ENCODE results near the gene PRICKLE2. TPM values are rescaled to one million over a fixed set of nuclear protein-coding genes. Genes with fewer than 3 reads are reported as not detected.

The PRICKLE2 gene
- total RNA-seq, 2 donors from 2014 or later, result 23.4 to 41.5 TPM

- Histone ChIP-seq H3K9me3 (no peaks in the 10 kb centered on the region), H3K36me3 (replicated peaks in 1 of 2; ENCODE audit: insufficient read depth in 1 of 2, low read depth in 2 of 2) (no peaks in the 10 kb centered on the region), H3K27me3 (no peaks in the 10 kb centered on the region), H3K4me3 (no peak overlapping the region), H3K4me1 (peaks cover 9% of the 10 kb centered on the region), H3K27ac (peak overlapping the region in 3 of 4 donors; percentile 73 to 81 (median 76))
- no peak for TF ChIP-seq POLR2A (IDR thresholded peaks at IDR 0.05)
- TF ChIP-seq, protein P1, sequence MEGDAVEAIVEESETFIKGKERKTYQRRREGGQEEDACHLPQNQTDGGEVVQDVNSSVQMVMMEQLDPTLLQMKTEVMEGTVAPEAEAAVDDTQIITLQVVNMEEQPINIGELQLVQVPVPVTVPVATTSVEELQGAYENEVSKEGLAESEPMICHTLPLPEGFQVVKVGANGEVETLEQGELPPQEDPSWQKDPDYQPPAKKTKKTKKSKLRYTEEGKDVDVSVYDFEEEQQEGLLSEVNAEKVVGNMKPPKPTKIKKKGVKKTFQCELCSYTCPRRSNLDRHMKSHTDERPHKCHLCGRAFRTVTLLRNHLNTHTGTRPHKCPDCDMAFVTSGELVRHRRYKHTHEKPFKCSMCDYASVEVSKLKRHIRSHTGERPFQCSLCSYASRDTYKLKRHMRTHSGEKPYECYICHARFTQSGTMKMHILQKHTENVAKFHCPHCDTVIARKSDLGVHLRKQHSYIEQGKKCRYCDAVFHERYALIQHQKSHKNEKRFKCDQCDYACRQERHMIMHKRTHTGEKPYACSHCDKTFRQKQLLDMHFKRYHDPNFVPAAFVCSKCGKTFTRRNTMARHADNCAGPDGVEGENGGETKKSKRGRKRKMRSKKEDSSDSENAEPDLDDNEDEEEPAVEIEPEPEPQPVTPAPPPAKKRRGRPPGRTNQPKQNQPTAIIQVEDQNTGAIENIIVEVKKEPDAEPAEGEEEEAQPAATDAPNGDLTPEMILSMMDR (IDR thresholded peaks at IDR 0.05), result no peak
- DNase-seq, result peak in 1 of 4 donors; percentile 19
- ATAC-seq, result peak; percentile 57
- intact Hi-C loops (cut with DNase I), result no loop called here
- 67 to 72% methylated on average over 11 of the region's 11 CpGs for WGBS, 2 donors
Measured at GRCh38 chr3:64214381-64215018, 10.8 kb downstream of the PRICKLE2 start.

DNA sequence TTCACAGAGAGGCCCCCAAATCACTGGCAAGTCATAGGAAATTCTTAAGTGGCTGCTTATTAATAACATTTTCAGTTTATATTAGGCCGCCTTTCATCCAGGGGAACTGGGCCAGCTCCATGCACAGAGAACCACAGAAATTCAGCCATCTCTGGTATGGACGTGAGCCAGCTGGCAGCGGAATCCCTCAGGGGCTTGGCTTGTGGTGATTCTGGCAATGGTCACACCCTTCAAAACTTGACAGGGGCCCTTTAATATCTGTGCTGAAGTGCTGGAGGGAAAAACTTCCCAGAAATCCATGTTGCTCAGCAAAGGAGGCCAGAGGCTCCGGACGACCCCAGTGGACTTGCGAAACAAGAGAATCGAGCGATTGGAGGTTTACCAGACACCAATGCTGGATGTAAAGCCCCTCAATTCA is 11.3 kb downstream of the PRICKLE2 start:
- intact Hi-C loops (cut with DNase I), result no loop called here
- 42 to 53% methylated on average over 8 of the region's 8 CpGs for WGBS, 2 donors
- ATAC-seq (peak; percentile 64), DNase-seq (peak; percentile 41 to 63 (median 53))
- H3K4me1 ChIP-seq, result peaks cover 9% of the 10 kb centered on the region
- no peak overlapping the region for H3K4me3 ChIP-seq
- no peak for TF ChIP-seq POLR2A (IDR thresholded peaks at IDR 0.05)
- TF ChIP-seq, protein P1 (IDR thresholded peaks at IDR 0.05), result no peak
- H3K27ac ChIP-seq, result peak overlapping the region; percentile 11 to 81 (median 74)
- no peaks in the 10 kb centered on the region for H3K9me3 ChIP-seq
- no peaks in the 10 kb centered on the region for H3K36me3 ChIP-seq (replicated peaks in 1 of 2; ENCODE audit: insufficient read depth in 1 of 2, low read depth in 2 of 2)
- H3K27me3 ChIP-seq, result no peaks in the 10 kb centered on the region

DNA sequence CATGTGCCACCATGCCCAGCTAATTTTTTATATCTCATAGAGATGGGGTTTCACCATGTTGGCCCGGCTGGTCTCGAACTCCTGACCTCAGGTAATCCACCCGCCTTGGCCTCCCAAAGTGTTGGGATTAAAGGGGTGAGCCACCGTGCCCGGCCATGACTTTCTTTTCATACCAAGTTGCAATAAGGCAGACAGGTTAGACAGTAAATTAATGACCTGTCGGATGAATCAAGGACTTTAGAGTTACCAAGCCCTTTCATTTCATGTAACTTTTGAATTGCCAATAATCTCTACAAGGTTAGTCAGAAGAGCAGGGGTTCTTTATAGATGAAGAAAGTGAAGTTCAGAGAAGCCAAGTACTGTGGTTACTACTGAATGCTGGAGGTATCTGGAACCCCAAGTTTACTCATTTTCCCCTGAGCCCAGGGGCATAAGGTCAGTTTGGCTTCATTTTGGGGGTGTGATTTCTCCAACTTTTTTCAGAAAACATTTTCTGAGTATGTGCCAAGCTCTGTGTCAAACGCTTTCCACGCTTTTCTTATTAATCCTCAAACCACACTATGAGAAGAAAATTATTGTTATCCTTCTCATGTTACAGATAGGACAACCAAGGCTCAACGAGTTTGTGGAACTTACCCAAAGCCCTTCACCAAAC is 11.9 kb downstream of the PRICKLE2 start:
- DNase-seq (no peak), ATAC-seq (no peak)
- intact Hi-C loops (cut with DNase I), result no loop called here
- H3K4me3 ChIP-seq, result no peak overlapping the region
- TF ChIP-seq POLR2A (IDR thresholded peaks at IDR 0.05), result no peak
- TF ChIP-seq, protein P1 (IDR thresholded peaks at IDR 0.05), result no peak
- H3K36me3 ChIP-seq (replicated peaks in 1 of 2; ENCODE audit: insufficient read depth in 1 of 2, low read depth in 2 of 2), result no peaks in the 10 kb centered on the region
- WGBS, 2 donors, result 82% methylated on average over 9 of the region's 9 CpGs
- no peaks in the 10 kb centered on the region for H3K27me3 ChIP-seq
- no peaks in the 10 kb centered on the region for H3K9me3 ChIP-seq
- H3K27ac ChIP-seq, result peak overlapping the region; percentile 11 to 81 (median 74)
- peaks cover 9% of the 10 kb centered on the region for H3K4me1 ChIP-seq

GRCh38 chr3:64209866-64210621 is 15.2 kb downstream of the PRICKLE2 start:
- H3K9me3 ChIP-seq, result no peaks in the 10 kb centered on the region
- H3K36me3 ChIP-seq (replicated peaks in 1 of 2; ENCODE audit: insufficient read depth in 1 of 2, low read depth in 2 of 2), result no peaks in the 10 kb centered on the region
- no peak overlapping the region for H3K27ac ChIP-seq
- 64 to 80% methylated on average over 12 of the region's 12 CpGs for WGBS, 2 donors
- intact Hi-C loops (cut with DNase I), result no loop called here
- DNase-seq (peak; percentile 26 to 69 (median 48)), ATAC-seq (peak; percentile 54)
- TF ChIP-seq, protein P1 (IDR thresholded peaks at IDR 0.05), result no peak
- TF ChIP-seq POLR2A (IDR thresholded peaks at IDR 0.05), result no peak
- H3K4me1 ChIP-seq, result peaks cover 9% of the 10 kb centered on the region
- no peaks in the 10 kb centered on the region for H3K27me3 ChIP-seq
- no peak overlapping the region for H3K4me3 ChIP-seq

Data from body of pancreas (tissue), 4 donors.